GM12801 (cell line): Measurements from ENCODE around the gene ARHGEF10L.

ENCODE experiments used
- TF ChIP-seq, protein P1 (sequence below): IDR thresholded peaks from one replicate; pipeline ENCODE4 v1.5.1; 2011; ENCODE audit warnings: control low read depth; ENCODE audit not compliant: insufficient read length; ENCODE audit errors: extremely low read depth

ARHGEF10L gene

DNA sequence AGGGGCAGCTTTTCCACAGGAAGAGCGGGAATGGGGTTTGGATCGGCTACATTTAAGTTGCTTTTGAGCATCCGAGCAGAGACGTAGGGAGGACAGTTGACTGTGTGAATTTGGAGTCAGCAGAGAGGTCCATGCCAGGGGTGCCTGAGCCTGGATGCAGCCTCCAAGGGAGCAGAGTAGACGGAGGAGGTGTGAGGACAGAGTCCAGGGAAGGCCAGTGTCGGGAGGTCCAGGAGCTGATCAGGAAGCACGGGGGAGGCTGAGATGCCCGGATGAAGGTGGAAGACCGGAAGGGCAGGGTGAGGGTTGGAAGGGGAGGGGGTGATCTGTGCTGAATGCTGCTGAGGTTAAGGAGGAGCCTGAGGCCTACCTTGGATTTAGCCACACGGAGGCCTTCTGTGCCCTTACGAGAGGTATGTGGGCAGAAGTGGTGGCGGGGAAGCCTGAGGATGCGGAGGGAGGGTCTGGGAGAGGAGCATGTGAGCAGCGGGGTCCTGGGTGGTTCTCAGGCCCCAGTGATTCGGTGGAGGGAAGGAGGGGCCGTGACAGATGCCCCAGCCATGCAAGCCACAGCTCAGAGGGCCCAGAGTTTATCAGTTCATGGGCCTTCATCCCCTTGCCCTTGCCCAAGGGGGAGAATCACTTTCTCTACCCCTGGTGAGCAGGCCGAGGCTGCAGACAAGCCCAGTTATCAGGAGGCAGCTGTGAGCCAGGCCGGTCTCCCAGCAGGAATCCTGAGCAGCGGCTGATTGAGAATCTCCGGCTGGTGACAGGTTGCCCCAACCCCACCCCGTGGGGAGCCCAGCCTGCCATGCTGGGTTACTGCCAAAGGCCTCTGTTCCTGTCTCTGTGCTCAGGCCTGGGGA lies 161.7 kb downstream of the ARHGEF10L start:
- TF ChIP-seq, protein P1, sequence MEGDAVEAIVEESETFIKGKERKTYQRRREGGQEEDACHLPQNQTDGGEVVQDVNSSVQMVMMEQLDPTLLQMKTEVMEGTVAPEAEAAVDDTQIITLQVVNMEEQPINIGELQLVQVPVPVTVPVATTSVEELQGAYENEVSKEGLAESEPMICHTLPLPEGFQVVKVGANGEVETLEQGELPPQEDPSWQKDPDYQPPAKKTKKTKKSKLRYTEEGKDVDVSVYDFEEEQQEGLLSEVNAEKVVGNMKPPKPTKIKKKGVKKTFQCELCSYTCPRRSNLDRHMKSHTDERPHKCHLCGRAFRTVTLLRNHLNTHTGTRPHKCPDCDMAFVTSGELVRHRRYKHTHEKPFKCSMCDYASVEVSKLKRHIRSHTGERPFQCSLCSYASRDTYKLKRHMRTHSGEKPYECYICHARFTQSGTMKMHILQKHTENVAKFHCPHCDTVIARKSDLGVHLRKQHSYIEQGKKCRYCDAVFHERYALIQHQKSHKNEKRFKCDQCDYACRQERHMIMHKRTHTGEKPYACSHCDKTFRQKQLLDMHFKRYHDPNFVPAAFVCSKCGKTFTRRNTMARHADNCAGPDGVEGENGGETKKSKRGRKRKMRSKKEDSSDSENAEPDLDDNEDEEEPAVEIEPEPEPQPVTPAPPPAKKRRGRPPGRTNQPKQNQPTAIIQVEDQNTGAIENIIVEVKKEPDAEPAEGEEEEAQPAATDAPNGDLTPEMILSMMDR, result no peak

DNA sequence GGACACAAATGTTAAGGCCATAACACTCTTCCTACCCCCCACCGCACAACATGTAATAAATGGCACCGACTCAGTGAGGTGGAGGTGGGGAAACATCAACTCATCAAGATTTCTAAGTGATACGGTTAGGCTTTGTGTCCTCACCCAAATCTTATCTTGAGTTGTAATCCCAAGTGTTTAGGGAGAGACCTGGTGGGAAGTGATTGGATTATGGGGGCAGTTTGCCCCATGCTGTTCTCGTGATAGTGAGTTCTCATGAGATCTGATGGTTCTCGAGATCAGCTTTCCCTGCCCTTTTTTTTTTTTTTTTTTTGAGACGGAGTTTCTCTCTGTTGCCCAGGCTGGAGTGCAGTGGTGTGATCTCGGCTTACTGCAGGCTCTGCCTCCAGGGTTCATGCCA lies 164.7 kb downstream of the ARHGEF10L start:
- TF ChIP-seq, protein P1, result no peak

GRCh38 chr1:17706445-17706844 lies 166.9 kb downstream of the ARHGEF10L start:
- TF ChIP-seq, protein P1, result no peak

DNA sequence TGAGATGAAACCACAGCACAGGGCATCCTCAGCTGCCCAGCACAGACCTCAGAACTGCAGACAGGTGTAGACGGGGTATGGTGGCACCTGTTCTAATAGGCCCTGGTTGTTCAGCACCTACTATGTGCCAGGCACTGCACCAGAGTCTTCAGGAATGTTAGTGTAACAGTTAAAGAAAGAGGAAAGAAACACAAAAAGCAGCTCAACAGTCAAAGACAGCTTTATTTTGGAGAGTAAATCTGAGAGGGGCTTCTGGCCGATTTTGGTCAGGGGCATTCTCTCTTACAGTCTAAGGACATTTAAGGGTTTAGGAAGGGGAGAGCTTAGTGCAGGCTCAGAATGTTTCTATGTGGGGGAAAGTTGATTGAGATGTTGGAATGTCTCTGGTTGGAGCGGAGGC lies 170.5 kb downstream of the ARHGEF10L start:
- TF ChIP-seq, protein P1, result no peak

DNA sequence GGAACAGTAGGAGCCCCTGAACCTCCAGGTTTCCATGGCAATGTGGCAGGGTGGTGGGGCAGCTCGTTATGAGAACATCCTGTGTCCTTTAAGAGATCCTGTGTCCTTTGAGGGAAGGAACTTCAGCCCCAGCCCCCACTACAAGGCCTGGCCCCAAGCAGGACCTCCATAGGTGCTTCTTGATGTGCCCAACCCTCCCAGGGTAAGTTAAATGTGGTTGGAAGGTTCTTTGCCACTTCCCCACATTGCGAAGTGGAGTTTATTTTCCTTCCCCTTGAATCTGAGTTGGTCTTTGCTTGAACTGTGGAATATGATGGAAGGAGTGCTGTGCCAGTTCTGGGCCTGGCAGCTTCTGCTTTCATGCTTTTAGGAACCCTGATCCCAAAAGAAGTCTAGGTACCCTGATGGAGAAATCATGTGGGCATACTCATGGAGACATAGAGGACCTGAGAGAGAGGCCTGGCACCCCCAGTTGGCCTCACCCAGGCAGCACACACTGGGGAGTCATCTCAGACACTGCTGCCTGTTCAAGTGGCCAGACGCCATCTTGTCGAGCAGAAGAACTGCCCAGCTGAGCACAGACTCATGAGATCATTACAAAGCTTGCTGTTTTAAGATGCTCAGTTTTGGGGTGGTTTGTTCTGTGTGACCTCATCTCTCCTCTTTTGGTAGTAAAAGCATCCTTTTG lies 171.5 kb downstream of the ARHGEF10L start:
- TF ChIP-seq, protein P1, result no peak

- TF ChIP-seq, protein P1, result no peak
These were observed 172.0 kb downstream of the ARHGEF10L start for GRCh38 chr1:17711577-17711910.

DNA sequence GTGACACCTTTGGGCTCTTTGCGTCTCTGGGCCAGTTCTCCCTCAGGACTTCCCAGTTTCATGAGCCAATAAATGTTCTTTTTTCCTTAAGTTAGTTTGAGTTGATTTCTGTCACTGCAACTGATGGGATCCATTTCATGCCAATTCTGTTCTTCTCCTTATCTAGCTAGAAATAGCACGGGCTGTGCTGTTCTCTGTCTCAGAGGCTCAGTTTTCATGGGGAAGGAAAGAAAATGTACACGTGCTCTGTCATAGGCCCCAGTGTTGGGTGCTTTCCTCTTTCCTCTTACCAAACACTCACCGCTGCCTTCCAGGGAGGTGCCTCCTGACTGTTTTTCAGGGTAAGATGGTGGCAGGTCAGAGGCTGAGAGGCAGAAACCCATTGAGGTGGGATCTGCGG lies 172.4 kb downstream of the ARHGEF10L start:
- TF ChIP-seq, protein P1, result no peak
